Measurements from ENCODE around the gene RPL11. TPM values are rescaled to one million over a fixed set of nuclear protein-coding genes. Genes with fewer than 3 reads are reported as not detected.
A peak's percentile ranks its signal among the peaks of the same experiment; 100 is the strongest.
"Not testable (repeated sequence)": the region's sequence is repeated elsewhere in the genome, so short reads cannot be mapped to it uniquely, and the experiment has no call there.

RPL11 gene
- total RNA-seq, 1 donor from 2014 or later = 948 TPM

- TF ChIP-seq POLR2AphosphoS5 (IDR thresholded peaks at IDR 0.05; ENCODE audit: insufficient read depth in 1 of 2, low read depth in 1 of 2) = no peak
- no peak for TF ChIP-seq POLR2A (IDR thresholded peaks at IDR 0.05)
- no peak for TF ChIP-seq CTCF (IDR thresholded peaks at IDR 0.05)
Measured at GRCh38 chr1:23684415-23684814, 7.2 kb upstream of the RPL11 start.

GRCh38 chr1:23685197-23685596, 6.4 kb upstream of the RPL11 start:
- H3K27me3 ChIP-seq; intact Hi-C loops (cut with DNase I); H3K4me1 ChIP-seq; H3K4me3 ChIP-seq; H3K27ac ChIP-seq; H3K9me3 ChIP-seq; H3K36me3 ChIP-seq; DNase-seq (ENCODE audit: extremely low spot score in 2 of 2): not testable (repeated sequence)

More at GRCh38 chr1:23684415-23684814, 7.2 kb upstream of the RPL11 start:
- H3K27ac ChIP-seq = no peak overlapping the region
- no peaks in the 10 kb centered on the region for H3K27me3 ChIP-seq
- intact Hi-C loops (cut with DNase I) = no loop called here
- no peaks in the 10 kb centered on the region for H3K4me1 ChIP-seq
- DNase-seq (ENCODE audit: extremely low spot score in 2 of 2) = no peak
- H3K4me3 ChIP-seq = no peak overlapping the region
- no peaks in the 10 kb centered on the region for H3K9me3 ChIP-seq
- no peaks in the 10 kb centered on the region for H3K36me3 ChIP-seq

- H3K9me3 ChIP-seq; H3K27ac ChIP-seq; H3K36me3 ChIP-seq; intact Hi-C loops (cut with DNase I); DNase-seq (ENCODE audit: extremely low spot score in 2 of 2); H3K27me3 ChIP-seq; H3K4me1 ChIP-seq; H3K4me3 ChIP-seq: not testable (repeated sequence)
Measured at GRCh38 chr1:23687680-23688079, 3.9 kb upstream of the RPL11 start.

- DNase-seq (ENCODE audit: extremely low spot score in 2 of 2); intact Hi-C loops (cut with DNase I); H3K27me3 ChIP-seq; H3K4me3 ChIP-seq; H3K36me3 ChIP-seq; H3K9me3 ChIP-seq; H3K27ac ChIP-seq: not testable (repeated sequence)
- H3K4me1 ChIP-seq = peaks cover 12% of the 10 kb centered on the region
Measured at GRCh38 chr1:23688281-23688680, 3.3 kb upstream of the RPL11 start.

GRCh38 chr1:23692308-23692871, 784 bp downstream of the RPL11 start:
- H3K27ac ChIP-seq = peak overlapping the region; percentile 92
- TF ChIP-seq CTCF (IDR thresholded peaks at IDR 0.05) (no peak), POLR2A (IDR thresholded peaks at IDR 0.05) (no peak), POLR2AphosphoS5 (IDR thresholded peaks at IDR 0.05; ENCODE audit: insufficient read depth in 1 of 2, low read depth in 1 of 2) (no peak)
- H3K36me3 ChIP-seq = peaks cover 0 to 35% of the 10 kb centered on the region in 2 donors
- DNase-seq (ENCODE audit: extremely low spot score in 2 of 2) = no peak
- intact Hi-C loops (cut with DNase I) = no loop called here
- H3K9me3 ChIP-seq = no peaks in the 10 kb centered on the region
- H3K27me3 ChIP-seq = no peaks in the 10 kb centered on the region
- H3K4me1 ChIP-seq = peaks cover 45% of the 10 kb centered on the region
- peak overlapping the region; percentile 88 to 99 for H3K4me3 ChIP-seq

GRCh38 chr1:23693599-23693998, 2.0 kb downstream of the RPL11 start:
- H3K9me3 ChIP-seq = no peaks in the 10 kb centered on the region
- no peak overlapping the region for H3K27ac ChIP-seq
- no peak overlapping the region for H3K4me3 ChIP-seq
- TF ChIP-seq POLR2A (IDR thresholded peaks at IDR 0.05) = no peak
- no peak for TF ChIP-seq POLR2AphosphoS5 (IDR thresholded peaks at IDR 0.05; ENCODE audit: insufficient read depth in 1 of 2, low read depth in 1 of 2)
- TF ChIP-seq CTCF (IDR thresholded peaks at IDR 0.05) = no peak
- peaks cover 48% of the 10 kb centered on the region for H3K4me1 ChIP-seq
- no peaks in the 10 kb centered on the region for H3K27me3 ChIP-seq
- intact Hi-C loops (cut with DNase I) = no loop called here
- peaks cover 0 to 47% of the 10 kb centered on the region in 2 donors for H3K36me3 ChIP-seq
- no peak for DNase-seq (ENCODE audit: extremely low spot score in 2 of 2)

- peaks cover 48% of the 10 kb centered on the region for H3K4me1 ChIP-seq
- intact Hi-C loops (cut with DNase I) = no loop called here
Measured at GRCh38 chr1:23694371-23694770, 2.8 kb downstream of the RPL11 start.

More at GRCh38 chr1:23694371-23694770, 2.8 kb downstream of the RPL11 start:
- Histone ChIP-seq H3K36me3 (peaks cover 0 to 53% of the 10 kb centered on the region in 2 donors), H3K4me3 (no peak overlapping the region), H3K27ac (no peak overlapping the region), H3K27me3 (no peaks in the 10 kb centered on the region), H3K9me3 (no peaks in the 10 kb centered on the region)
- no peak for DNase-seq (ENCODE audit: extremely low spot score in 2 of 2)
- TF ChIP-seq POLR2AphosphoS5 (IDR thresholded peaks at IDR 0.05; ENCODE audit: insufficient read depth in 1 of 2, low read depth in 1 of 2) (no peak), CTCF (IDR thresholded peaks at IDR 0.05) (no peak), POLR2A (IDR thresholded peaks at IDR 0.05) (no peak)
